CD4-positive, alpha-beta T cell (primary cell): ENCODE results near the gene PWP1. TPM values are rescaled to one million over a fixed set of nuclear protein-coding genes. Genes with fewer than 3 reads are reported as not detected.

Source experiments
- ATAC-seq: fragments of 200-7000 bp; cut with Tn5 transposase; one replicate; pipeline ENCODE4 v1.10.0; 2022; ENCODE audit warnings: mild to moderate bottlenecking; ENCODE audit not compliant: poor library complexity
- CTCF ChIA-PET: fragments of 350-600 bp; sonication (Branson Sonifier 250); formaldehyde crosslinking; loops from one replicate; lab custom pipeline; 2021; ENCODE audit warnings: antibody characterized with exemption, inconsistent platforms; lab: Charles Lee
- POLR2A ChIA-PET: fragments of 350-600 bp; sonication (Branson Sonifier 250); formaldehyde crosslinking; loops from one replicate; lab custom pipeline; 2021; ENCODE audit warnings: antibody characterized with exemption, inconsistent platforms; lab: Charles Lee
- DNase-seq, 14 experiments: peaks; one replicate each; pipeline ENCODE4 v3.0.0-alpha.2; 2013 to 2020; ENCODE audit warnings: mixed read lengths in 2 of 14
- H3K27ac ChIP-seq, 2 donors: one replicate each; pipeline versions ENCODE4 v1.5.1 to v1.7.0; 2013; ENCODE audit warnings: low read length in 2 of 2, low read depth in 1 of 2, mild to moderate bottlenecking in 1 of 2
- H3K27me3 ChIP-seq, 2 experiments: 1 replicate in 1 of 2; 2 replicates in 1 of 2; pipeline versions ENCODE4 v1.6.1 to v1.7.0; 2013; ENCODE audit warnings: low read length in 2 of 2, control low read depth in 1 of 2, mild to moderate bottlenecking in 1 of 2, moderate library complexity in 1 of 2; ENCODE audit not compliant: insufficient read depth in 2 of 2, control insufficient read depth in 1 of 2
- H3K36me3 ChIP-seq: one replicate; pipeline ENCODE4 v1.6.1; 2013; ENCODE audit warnings: low read length, control low read depth; ENCODE audit not compliant: insufficient read depth
- H3K4me1 ChIP-seq: one replicate; pipeline ENCODE4 v1.6.1; 2013; ENCODE audit warnings: low read length, control low read depth; ENCODE audit not compliant: insufficient read depth
- H3K4me3 ChIP-seq: one replicate; pipeline ENCODE4 v1.5.1; 2013; ENCODE audit warnings: mild to moderate bottlenecking, low read length, moderate library complexity
- H3K9me3 ChIP-seq, 2 experiments: 1 replicate in 1 of 2; 2 replicates in 1 of 2; pipeline versions ENCODE4 v1.6.1 to v1.7.0; 2013; ENCODE audit warnings: low read length in 2 of 2, mild to moderate bottlenecking in 2 of 2, control low read depth in 1 of 2, moderate library complexity in 1 of 2; ENCODE audit not compliant: control insufficient read depth in 1 of 2, insufficient read depth in 1 of 2
- H3K27ac Mint-ChIP-seq: one replicate; pipeline ENCODE4 v1.8.0; 2020; ENCODE audit warnings: mixed read lengths
- H3K27me3 Mint-ChIP-seq: one replicate; pipeline ENCODE4 v1.8.0; 2021; ENCODE audit warnings: mixed read lengths
- H3K36me3 Mint-ChIP-seq: one replicate; pipeline ENCODE4 v1.8.0; 2021; ENCODE audit warnings: low read depth, mixed read lengths
- H3K4me1 Mint-ChIP-seq: one replicate; pipeline ENCODE4 v1.8.0; 2021; ENCODE audit warnings: low read depth, mixed read lengths
- H3K4me3 Mint-ChIP-seq: one replicate; pipeline ENCODE4 v1.8.0; 2020; ENCODE audit warnings: mild to moderate bottlenecking, mixed read lengths
- H3K9me3 Mint-ChIP-seq: one replicate; pipeline ENCODE4 v1.8.0; 2020; ENCODE audit warnings: mixed read lengths
- intact Hi-C, 2 experiments: fragments of 100-400 bp; cut with DNase I in 1 of 2; cut with micrococcal nuclease in 1 of 2; formaldehyde crosslinking; loops; one replicate each; pipeline versions ENCODE4 v1.15.1 to v1.9.0; 2023 to 2025; cut with DNase I, micrococcal nuclease
- total RNA-seq, 174 experiments: library from RNA in 2 of 174; stranded (reverse) in 2 of 174; gene quantifications; one replicate each; pipeline ENCODE4 v1.2.3 and lab custom pipeline; 2021 to 2026
- TF ChIP-seq, protein P1 (sequence below): fragments of 200-600 bp; IDR thresholded peaks from one replicate; pipeline ENCODE4 v1.8.0; 2022; ENCODE audit warnings: antibody characterized with exemption, mild to moderate bottlenecking

PWP1 gene
- total RNA-seq, 2 experiments from 2014 or later = 24.1 to 24.2 TPM

- Mint-ChIP-seq H3K27me3 (no peaks in the 10 kb centered on the region), H3K36me3 (peaks cover 25% of the 10 kb centered on the region), H3K9me3 (no peaks in the 10 kb centered on the region), H3K4me3 (no peak overlapping the region), H3K4me1 (peaks cover under 1% of the 10 kb centered on the region), H3K27ac (no peak overlapping the region)
- no peak overlapping the region for H3K4me3 ChIP-seq
- H3K36me3 ChIP-seq = peaks cover 24% of the 10 kb centered on the region
- no peak for ATAC-seq
- CTCF ChIA-PET = no interaction called here
- POLR2A ChIA-PET = no interaction called here
- H3K27ac ChIP-seq = no peak overlapping the region
- no peaks in the 10 kb centered on the region for H3K9me3 ChIP-seq
- TF ChIP-seq, protein P1, sequence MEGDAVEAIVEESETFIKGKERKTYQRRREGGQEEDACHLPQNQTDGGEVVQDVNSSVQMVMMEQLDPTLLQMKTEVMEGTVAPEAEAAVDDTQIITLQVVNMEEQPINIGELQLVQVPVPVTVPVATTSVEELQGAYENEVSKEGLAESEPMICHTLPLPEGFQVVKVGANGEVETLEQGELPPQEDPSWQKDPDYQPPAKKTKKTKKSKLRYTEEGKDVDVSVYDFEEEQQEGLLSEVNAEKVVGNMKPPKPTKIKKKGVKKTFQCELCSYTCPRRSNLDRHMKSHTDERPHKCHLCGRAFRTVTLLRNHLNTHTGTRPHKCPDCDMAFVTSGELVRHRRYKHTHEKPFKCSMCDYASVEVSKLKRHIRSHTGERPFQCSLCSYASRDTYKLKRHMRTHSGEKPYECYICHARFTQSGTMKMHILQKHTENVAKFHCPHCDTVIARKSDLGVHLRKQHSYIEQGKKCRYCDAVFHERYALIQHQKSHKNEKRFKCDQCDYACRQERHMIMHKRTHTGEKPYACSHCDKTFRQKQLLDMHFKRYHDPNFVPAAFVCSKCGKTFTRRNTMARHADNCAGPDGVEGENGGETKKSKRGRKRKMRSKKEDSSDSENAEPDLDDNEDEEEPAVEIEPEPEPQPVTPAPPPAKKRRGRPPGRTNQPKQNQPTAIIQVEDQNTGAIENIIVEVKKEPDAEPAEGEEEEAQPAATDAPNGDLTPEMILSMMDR = no peak
- intact Hi-C loops = no loop called here
- no peaks in the 10 kb centered on the region for H3K4me1 ChIP-seq
- no peak for DNase-seq
- H3K27me3 ChIP-seq = no peaks in the 10 kb centered on the region
Measured at GRCh38 chr12:107657133-107657532, 28.5 kb upstream of the PWP1 start.

DNA sequence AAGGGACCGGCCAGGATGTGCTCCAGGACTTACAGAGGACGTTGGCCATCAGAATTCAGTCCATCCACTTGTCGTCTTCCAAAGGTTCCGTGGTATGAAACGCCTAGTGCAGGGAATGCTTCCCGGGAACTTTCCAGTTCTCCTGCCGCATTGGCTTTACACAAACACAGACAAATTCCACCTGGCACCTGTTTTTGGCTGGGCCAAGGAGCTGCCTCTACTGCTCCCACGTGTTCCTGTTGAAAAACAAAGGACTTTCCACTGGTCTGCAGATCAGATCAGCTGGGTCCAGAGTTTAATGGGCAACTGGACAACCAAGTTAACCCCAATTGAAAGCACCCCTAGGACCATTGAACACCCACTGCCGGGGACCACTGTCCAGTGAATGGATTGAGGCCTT is 28.0 kb upstream of the PWP1 start:
- Histone ChIP-seq H3K27me3 (no peaks in the 10 kb centered on the region), H3K27ac (no peak overlapping the region), H3K9me3 (no peaks in the 10 kb centered on the region), H3K4me1 (no peaks in the 10 kb centered on the region), H3K36me3 (peaks cover 24% of the 10 kb centered on the region), H3K4me3 (no peak overlapping the region)
- intact Hi-C loops = no loop called here
- peaks cover 25% of the 10 kb centered on the region for H3K36me3 Mint-ChIP-seq
- no peaks in the 10 kb centered on the region for H3K27me3 Mint-ChIP-seq
- TF ChIP-seq, protein P1 = no peak
- POLR2A ChIA-PET = no interaction called here
- no peak for ATAC-seq
- no peak overlapping the region for H3K27ac Mint-ChIP-seq
- no peak for DNase-seq
- H3K9me3 Mint-ChIP-seq = no peaks in the 10 kb centered on the region
- peaks cover 5% of the 10 kb centered on the region for H3K4me1 Mint-ChIP-seq
- CTCF ChIA-PET = no interaction called here
- H3K4me3 Mint-ChIP-seq = no peak overlapping the region

DNA sequence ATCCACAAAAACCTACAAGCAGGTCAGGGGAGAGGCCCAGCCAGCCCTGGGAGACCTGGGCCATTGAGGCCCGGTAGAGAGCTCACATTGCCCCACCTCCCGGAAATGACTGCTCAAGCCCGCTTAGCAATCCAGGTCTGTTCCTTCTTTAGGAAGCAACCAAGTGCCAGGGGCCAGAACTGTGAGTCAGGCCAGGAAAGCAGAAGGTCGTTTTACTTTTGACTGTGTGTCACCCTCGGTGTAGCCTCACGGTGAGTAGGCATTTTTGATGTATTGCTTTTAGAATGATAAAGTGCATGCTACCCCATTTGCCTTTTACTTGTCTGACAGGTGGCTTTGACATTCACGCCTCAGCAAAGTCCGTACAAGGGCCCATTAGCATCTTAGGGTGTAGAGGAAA is 25.4 kb upstream of the PWP1 start:
- Histone ChIP-seq H3K4me1 (peaks cover 3% of the 10 kb centered on the region), H3K4me3 (no peak overlapping the region), H3K9me3 (no peaks in the 10 kb centered on the region), H3K27me3 (no peaks in the 10 kb centered on the region), H3K36me3 (peaks cover 17% of the 10 kb centered on the region), H3K27ac (no peak overlapping the region)
- Mint-ChIP-seq H3K27me3 (no peaks in the 10 kb centered on the region), H3K36me3 (peaks cover 21% of the 10 kb centered on the region), H3K4me3 (no peak overlapping the region), H3K4me1 (peaks cover 17% of the 10 kb centered on the region), H3K27ac (no peak overlapping the region), H3K9me3 (no peaks in the 10 kb centered on the region)
- ChIA-PET POLR2A (no interaction called here), CTCF (no interaction called here)
- DNase-seq (peak in 2 of 14 experiments; percentile 21 to 45), ATAC-seq (no peak)
- TF ChIP-seq, protein P1 = no peak
- intact Hi-C loops = no loop called here
